HEK293T (cell line): ENCODE measurements around the gene COL23A1.

Experiments
- ELF4 ChIP-seq: fragments of 450-650 bp; IDR thresholded peaks from 2 replicates; pipeline ENCODE4 v1.6.1; 2017; ENCODE audit warnings: antibody characterized with exemption
- FOXM1 ChIP-seq: fragments of 450-650 bp; IDR thresholded peaks from 2 replicates; pipeline ENCODE4 v1.6.1; 2017; ENCODE audit warnings: mild to moderate bottlenecking, borderline replicate concordance
- L3MBTL2 ChIP-seq: fragments of 450-650 bp; conservative IDR thresholded peaks from 2 replicates; pipeline ENCODE4 v1.6.1; 2016; ENCODE audit warnings: mild to moderate bottlenecking
- LEF1 ChIP-seq: fragments of 450-650 bp; IDR thresholded peaks from 2 replicates; pipeline ENCODE4 v1.6.1; 2017; ENCODE audit warnings: mild to moderate bottlenecking, borderline replicate concordance
- NFRKB ChIP-seq: fragments of 450-650 bp; IDR thresholded peaks from 2 replicates; pipeline ENCODE4 v1.6.1; 2016; ENCODE audit warnings: mild to moderate bottlenecking, moderate library complexity
- SP1 ChIP-seq: fragments of 450-650 bp; IDR thresholded peaks from 2 replicates; pipeline ENCODE4 v1.6.1; 2017
- SUZ12 ChIP-seq: fragments of 450-650 bp; IDR thresholded peaks from 2 replicates; pipeline ENCODE4 v1.6.1; 2016; ENCODE audit warnings: mild to moderate bottlenecking
- TARDBP ChIP-seq: fragments of 450-650 bp; IDR thresholded peaks from 2 replicates; pipeline ENCODE4 v1.6.1; 2016
- ZNF384 ChIP-seq: fragments of 450-650 bp; IDR thresholded peaks from 2 replicates; pipeline ENCODE4 v1.6.1; 2016

- no peak for TF ChIP-seq ELF4
- TF ChIP-seq SP1 = no peak
- TF ChIP-seq ZNF384 = no peak
- TF ChIP-seq FOXM1 = no peak
- no peak for TF ChIP-seq L3MBTL2
- TF ChIP-seq NFRKB = no peak
- no peak for TF ChIP-seq TARDBP
- no peak for TF ChIP-seq LEF1
- no peak for TF ChIP-seq SUZ12
Observed at GRCh38 chr5:178330791-178331404, 259.3 kb downstream of the COL23A1 start.
